ENCODE measurements around the gene SERPINE3. TPM values are rescaled to one million over a fixed set of nuclear protein-coding genes. Genes with fewer than 3 reads are reported as not detected.

The SERPINE3 gene
- total RNA-seq, 2 donors from 2014 or later = not detected

DNA sequence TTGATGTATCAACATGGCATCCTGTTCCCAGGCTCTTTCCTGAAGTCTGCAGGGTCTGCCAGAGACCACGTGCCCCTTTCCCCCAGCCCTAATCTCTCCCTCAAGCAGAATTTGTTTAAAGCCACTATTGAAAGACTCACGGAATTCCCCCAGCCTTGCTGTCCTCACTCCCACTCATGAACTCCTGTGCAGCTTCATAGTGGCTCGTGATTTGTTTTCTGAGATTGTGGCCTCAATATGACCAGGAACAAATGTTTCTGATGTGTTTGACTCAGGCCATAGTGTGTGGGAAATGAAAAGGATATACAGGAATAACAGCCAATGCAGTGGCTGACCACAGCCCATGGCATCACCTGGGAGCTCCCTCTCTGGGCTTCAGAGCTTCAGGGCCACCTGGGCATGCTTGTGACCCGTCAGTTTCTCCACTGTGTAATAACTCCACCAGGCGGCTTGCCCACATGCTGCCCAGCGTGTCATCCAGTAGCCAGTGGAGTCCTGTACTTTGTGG, 8.1 kb upstream of the SERPINE3 start:
- Histone ChIP-seq H3K36me3 (no peaks in the 10 kb centered on the region), H3K27me3 (replicated peaks; ENCODE audit: insufficient read depth) (no peaks in the 10 kb centered on the region), H3K27ac (no peak overlapping the region), H3K9me3 (no peaks in the 10 kb centered on the region), H3K4me1 (replicated peaks) (no peaks in the 10 kb centered on the region), H3K4me3 (no peak overlapping the region)
- TF ChIP-seq POLR2AphosphoS5 (IDR thresholded peaks at IDR 0.05) (no peak), POLR2A (IDR thresholded peaks at IDR 0.05) (no peak)
- TF ChIP-seq, protein P1, sequence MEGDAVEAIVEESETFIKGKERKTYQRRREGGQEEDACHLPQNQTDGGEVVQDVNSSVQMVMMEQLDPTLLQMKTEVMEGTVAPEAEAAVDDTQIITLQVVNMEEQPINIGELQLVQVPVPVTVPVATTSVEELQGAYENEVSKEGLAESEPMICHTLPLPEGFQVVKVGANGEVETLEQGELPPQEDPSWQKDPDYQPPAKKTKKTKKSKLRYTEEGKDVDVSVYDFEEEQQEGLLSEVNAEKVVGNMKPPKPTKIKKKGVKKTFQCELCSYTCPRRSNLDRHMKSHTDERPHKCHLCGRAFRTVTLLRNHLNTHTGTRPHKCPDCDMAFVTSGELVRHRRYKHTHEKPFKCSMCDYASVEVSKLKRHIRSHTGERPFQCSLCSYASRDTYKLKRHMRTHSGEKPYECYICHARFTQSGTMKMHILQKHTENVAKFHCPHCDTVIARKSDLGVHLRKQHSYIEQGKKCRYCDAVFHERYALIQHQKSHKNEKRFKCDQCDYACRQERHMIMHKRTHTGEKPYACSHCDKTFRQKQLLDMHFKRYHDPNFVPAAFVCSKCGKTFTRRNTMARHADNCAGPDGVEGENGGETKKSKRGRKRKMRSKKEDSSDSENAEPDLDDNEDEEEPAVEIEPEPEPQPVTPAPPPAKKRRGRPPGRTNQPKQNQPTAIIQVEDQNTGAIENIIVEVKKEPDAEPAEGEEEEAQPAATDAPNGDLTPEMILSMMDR (IDR thresholded peaks at IDR 0.05) = no peak
- DNase-seq (ENCODE audit: low spot score) = no peak
- 73% methylated on average over 6 of the region's 6 CpGs for WGBS
- intact Hi-C loops (cut with DNase I) = no loop called here

DNA sequence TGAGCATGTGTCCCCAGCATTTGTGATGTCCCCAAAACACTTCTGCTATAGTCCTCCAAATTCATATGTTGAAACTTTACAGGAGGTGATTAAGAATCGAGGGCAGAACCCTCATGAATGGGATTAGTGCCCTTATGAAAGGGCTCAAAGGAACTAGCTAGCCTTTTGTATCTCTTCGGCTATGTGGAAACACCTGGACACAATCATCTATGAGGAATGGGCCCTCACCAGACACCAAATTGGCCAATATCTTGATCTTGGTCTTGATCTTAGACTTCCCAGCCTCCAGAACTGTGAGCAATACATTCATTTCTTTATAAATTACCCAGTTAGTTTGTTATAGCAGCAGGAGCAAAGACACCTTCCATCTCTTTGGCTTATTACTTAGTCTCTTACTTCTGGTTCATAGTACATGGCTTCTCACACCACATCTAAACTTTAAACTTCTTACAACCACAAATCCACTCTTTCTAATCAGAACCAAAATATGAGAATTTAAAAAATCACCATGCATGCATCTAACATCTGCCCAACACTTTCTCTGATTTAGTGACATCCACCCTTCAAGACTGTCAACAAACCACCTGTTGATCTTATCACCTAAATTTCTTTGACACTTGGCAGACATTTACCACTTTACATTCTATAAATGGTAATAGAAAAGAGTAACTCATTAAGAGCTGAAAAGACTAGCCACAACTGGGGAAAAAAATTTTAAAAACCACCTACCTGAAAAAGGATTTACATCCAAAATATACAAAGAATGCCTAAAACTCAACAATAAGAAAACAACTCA, 6.7 kb upstream of the SERPINE3 start:
- H3K4me1 ChIP-seq (replicated peaks) = no peaks in the 10 kb centered on the region
- intact Hi-C loops (cut with DNase I) = no loop called here
- H3K9me3 ChIP-seq = no peaks in the 10 kb centered on the region
- no peak overlapping the region for H3K4me3 ChIP-seq
- no peak for DNase-seq (ENCODE audit: low spot score)
- no peaks in the 10 kb centered on the region for H3K27me3 ChIP-seq (replicated peaks; ENCODE audit: insufficient read depth)
- H3K27ac ChIP-seq = no peak overlapping the region
- H3K36me3 ChIP-seq = no peaks in the 10 kb centered on the region
- TF ChIP-seq POLR2AphosphoS5 (IDR thresholded peaks at IDR 0.05) (no peak), POLR2A (IDR thresholded peaks at IDR 0.05) (no peak)
- TF ChIP-seq, protein P1 (IDR thresholded peaks at IDR 0.05) = no peak
- 91% methylated on average over 2 of the region's 2 CpGs for WGBS

DNA sequence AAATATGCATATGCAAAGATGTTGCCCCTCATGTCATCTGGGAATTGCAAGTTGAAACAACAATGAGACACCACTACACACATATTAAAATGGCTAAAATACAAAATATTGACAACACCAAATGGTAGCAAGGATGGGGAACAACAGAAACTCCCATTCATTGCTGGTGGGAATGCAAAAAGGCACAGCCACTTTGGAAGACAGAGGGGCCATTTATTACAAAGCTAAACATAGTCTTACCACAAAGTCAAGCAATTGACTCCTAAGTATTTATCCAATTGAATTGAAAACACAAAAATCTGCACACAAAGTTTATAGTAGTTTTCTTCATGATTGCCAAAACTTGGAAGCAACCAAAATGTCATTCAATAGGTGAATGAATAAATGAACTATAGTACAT, 6.1 kb upstream of the SERPINE3 start:
- Histone ChIP-seq H3K27me3 (replicated peaks; ENCODE audit: insufficient read depth) (no peaks in the 10 kb centered on the region), H3K4me1 (replicated peaks) (no peaks in the 10 kb centered on the region), H3K36me3 (no peaks in the 10 kb centered on the region), H3K4me3 (no peak overlapping the region), H3K9me3 (no peaks in the 10 kb centered on the region), H3K27ac (no peak overlapping the region)
- TF ChIP-seq POLR2A (IDR thresholded peaks at IDR 0.05) (no peak), POLR2AphosphoS5 (IDR thresholded peaks at IDR 0.05) (no peak)
- TF ChIP-seq, protein P1 (IDR thresholded peaks at IDR 0.05) = no peak
- intact Hi-C loops (cut with DNase I) = no loop called here
- no peak for DNase-seq (ENCODE audit: low spot score)

DNA sequence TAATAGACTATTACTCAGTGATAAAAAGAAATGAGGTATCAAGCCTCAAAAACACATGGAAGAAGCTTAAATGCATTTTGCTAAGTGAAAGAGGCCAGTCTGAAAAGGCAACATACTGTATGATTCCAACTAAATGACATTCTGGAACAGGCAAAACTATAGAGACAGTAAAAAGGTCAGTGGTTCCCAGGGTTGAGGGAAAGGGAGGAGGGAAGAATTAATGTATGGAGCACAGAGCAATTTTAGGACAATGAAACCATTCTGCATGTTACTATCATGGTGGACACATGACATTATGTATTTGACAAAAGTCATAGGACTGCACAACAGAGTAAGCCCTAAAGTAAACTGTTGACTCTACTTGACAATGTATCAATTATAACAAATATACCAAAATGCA, 5.7 kb upstream of the SERPINE3 start:
- no peaks in the 10 kb centered on the region for H3K36me3 ChIP-seq
- intact Hi-C loops (cut with DNase I) = no loop called here
- H3K27me3 ChIP-seq (replicated peaks; ENCODE audit: insufficient read depth) = no peaks in the 10 kb centered on the region
- TF ChIP-seq POLR2A (IDR thresholded peaks at IDR 0.05) (no peak), POLR2AphosphoS5 (IDR thresholded peaks at IDR 0.05) (no peak)
- TF ChIP-seq, protein P1 (IDR thresholded peaks at IDR 0.05) = no peak
- no peak overlapping the region for H3K27ac ChIP-seq
- DNase-seq (ENCODE audit: low spot score) = no peak
- no peaks in the 10 kb centered on the region for H3K4me1 ChIP-seq (replicated peaks)
- H3K4me3 ChIP-seq = no peak overlapping the region
- no peaks in the 10 kb centered on the region for H3K9me3 ChIP-seq

DNA sequence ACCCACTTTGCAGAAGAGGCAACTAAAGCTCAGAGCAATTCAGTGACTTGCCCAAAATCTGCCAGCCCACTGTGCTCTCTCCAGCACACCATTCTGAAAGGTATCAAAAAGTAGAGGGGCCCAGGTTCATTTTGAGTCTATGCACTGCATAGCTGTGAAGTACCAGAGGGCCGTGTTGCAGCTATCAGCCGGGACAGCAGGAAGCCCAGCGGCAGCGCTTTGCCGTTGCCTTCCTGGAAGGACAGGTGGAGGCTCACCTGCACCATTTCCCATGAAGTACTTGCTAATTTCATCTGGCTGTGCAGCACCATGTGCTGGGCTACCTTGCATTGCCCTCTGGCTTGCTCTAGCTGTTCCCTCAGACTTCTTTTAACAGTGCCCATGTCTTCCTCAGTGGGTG, 2.7 kb upstream of the SERPINE3 start:
- H3K27me3 ChIP-seq (replicated peaks; ENCODE audit: insufficient read depth) = no peaks in the 10 kb centered on the region
- H3K4me1 ChIP-seq (replicated peaks) = no peaks in the 10 kb centered on the region
- intact Hi-C loops (cut with DNase I) = no loop called here
- no peak for DNase-seq (ENCODE audit: low spot score)
- H3K27ac ChIP-seq = no peak overlapping the region
- no peak overlapping the region for H3K4me3 ChIP-seq
- 92% methylated on average over 5 of the region's 5 CpGs for WGBS
- no peaks in the 10 kb centered on the region for H3K9me3 ChIP-seq
- TF ChIP-seq POLR2AphosphoS5 (IDR thresholded peaks at IDR 0.05) (no peak), POLR2A (IDR thresholded peaks at IDR 0.05) (no peak)
- TF ChIP-seq, protein P1 (IDR thresholded peaks at IDR 0.05) = no peak
- no peaks in the 10 kb centered on the region for H3K36me3 ChIP-seq

Measured in prostate gland (tissue), 2 donors.